Measurements from ENCODE around the gene DKKL1. TPM values are rescaled to one million over a fixed set of nuclear protein-coding genes. Genes with fewer than 3 reads are reported as not detected.
A peak's percentile ranks its signal among the peaks of the same experiment; 100 is the strongest.

Gene DKKL1
- total RNA-seq, 1 experiment from 2014 or later, result 1.0 TPM

DNA sequence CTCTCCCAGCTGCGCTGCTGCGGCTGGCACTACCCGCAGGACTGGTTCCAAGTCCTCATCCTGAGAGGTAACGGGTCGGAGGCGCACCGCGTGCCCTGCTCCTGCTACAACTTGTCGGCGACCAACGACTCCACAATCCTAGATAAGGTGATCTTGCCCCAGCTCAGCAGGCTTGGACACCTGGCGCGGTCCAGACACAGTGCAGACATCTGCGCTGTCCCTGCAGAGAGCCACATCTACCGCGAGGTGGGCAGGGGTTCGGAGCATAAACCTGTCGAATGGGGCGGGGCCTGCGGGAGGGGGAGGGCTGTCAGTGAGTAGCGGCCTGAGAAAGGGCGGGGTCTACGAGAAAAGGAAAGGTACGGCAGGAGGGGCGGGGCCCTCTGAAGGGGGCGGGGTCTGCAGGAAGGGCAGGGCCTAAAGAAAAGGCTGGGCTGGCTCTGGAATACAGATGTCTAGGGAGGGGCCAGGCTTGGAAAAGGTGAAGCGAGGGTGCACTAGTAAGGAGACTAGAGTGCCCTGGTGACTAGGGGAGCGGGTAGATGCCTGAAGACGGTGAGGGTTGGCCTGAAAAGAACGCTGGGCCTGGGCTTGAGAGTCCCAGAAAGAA lies 24.9 kb upstream of the DKKL1 start:
- no peak overlapping the region for H3K4me3 ChIP-seq (replicated peaks in 1 of 2; ENCODE audit: low read depth in 1 of 2, low read length in 2 of 2)
- no peak for DNase-seq (ENCODE audit: low read depth, low spot score)

More for the DNA sequence above, 24.9 kb upstream of the DKKL1 start:
- Histone ChIP-seq H3K27me3 (ENCODE audit: insufficient read depth, low read length) (no peaks in the 10 kb centered on the region), H3K4me2 (ENCODE audit: low read length) (no peak overlapping the region), H3K79me2 (ENCODE audit: insufficient read depth, low read length) (no peaks in the 10 kb centered on the region), H3K4me1 (ENCODE audit: control insufficient read depth in 1 of 2, insufficient read depth in 2 of 2, low read length in 2 of 2) (peaks cover 0 to 6% of the 10 kb centered on the region in 2 experiments; a peak in 1 of 4 replicates), H4K20me1 (ENCODE audit: insufficient read depth) (no peaks in the 10 kb centered on the region), H3K9ac (ENCODE audit: low read length) (no peak overlapping the region), H2AFZ (ENCODE audit: low read depth, low read length, poor library complexity, severe bottlenecking) (no peak overlapping the region), H3K9me3 (ENCODE audit: control insufficient read depth in 1 of 2, insufficient read depth in 1 of 2, low read depth in 1 of 2, low read length in 2 of 2) (no peaks in the 10 kb centered on the region), H3K36me3 (ENCODE audit: control insufficient read depth in 1 of 2, insufficient read depth in 2 of 2, low read length in 2 of 2) (peaks cover 11 to 21% of the 10 kb centered on the region in 2 experiments; a peak in 3 of 4 replicates), H3K9me2 (ENCODE audit: insufficient read depth) (no peaks in the 10 kb centered on the region), H3K27ac (ENCODE audit: low read depth, low read length) (no peak overlapping the region)
- ChIA-PET CTCF (no interaction called here), RAD21 (ENCODE audit: low non-redundant PET in 1 of 2, low total read pairs in 2 of 2, uncharacterized antibody in 2 of 2, unreplicated experiment in 2 of 2) (no interaction called here), POLR2A (no interaction called here)
- no peak for TF ChIP-seq ZFX (IDR thresholded peaks at IDR 0.05)
- no peak for TF ChIP-seq SRF (IDR thresholded peaks at IDR 0.05; ENCODE audit: low read depth)
- TF ChIP-seq ATF3 (IDR thresholded peaks at IDR 0.05), result no peak
- no peak for TF ChIP-seq TCF7L2 (IDR thresholded peaks at IDR 0.05; ENCODE audit: borderline replicate concordance, extremely low read depth, insufficient read depth, insufficient read length)
- no peak for TF ChIP-seq SP1 (IDR thresholded peaks at IDR 0.05; ENCODE audit: low read depth)
- no peak for TF ChIP-seq REST (IDR thresholded peaks at IDR 0.05; ENCODE audit: low read depth)
- no peak for TF ChIP-seq YY1 (IDR thresholded peaks at IDR 0.05; ENCODE audit: extremely low read depth, insufficient replicate concordance, low read depth, low read length)
- TF ChIP-seq EZH2 (IDR thresholded peaks at IDR 0.05), result no peak
- TF ChIP-seq ZBTB33 (IDR thresholded peaks at IDR 0.05; ENCODE audit: extremely low read depth, insufficient replicate concordance, low read length), result no peak
- no peak for TF ChIP-seq SIN3A (IDR thresholded peaks at IDR 0.05; ENCODE audit: low read depth)
- BruUV-seq (replicated peaks), result no TSS peak
- ATAC-seq, result peak; percentile 90
- intact Hi-C loops (cut with micrococcal nuclease), result no loop called here
